HG03342 (cell line): ENCODE results near the gene MAPK1.
"Not testable (repeated sequence)": the region's sequence is repeated elsewhere in the genome, so short reads cannot be mapped to it uniquely, and the experiment has no call there.

ENCODE experiments used
- ATAC-seq: cut with Tn5 transposase; IDR thresholded peaks from one replicate; pipeline ENCODE4 v1.9.1; 2021; ENCODE audit warnings: mild to moderate bottlenecking, moderate library complexity; ENCODE audit not compliant: unreplicated experiment

The MAPK1 gene

DNA sequence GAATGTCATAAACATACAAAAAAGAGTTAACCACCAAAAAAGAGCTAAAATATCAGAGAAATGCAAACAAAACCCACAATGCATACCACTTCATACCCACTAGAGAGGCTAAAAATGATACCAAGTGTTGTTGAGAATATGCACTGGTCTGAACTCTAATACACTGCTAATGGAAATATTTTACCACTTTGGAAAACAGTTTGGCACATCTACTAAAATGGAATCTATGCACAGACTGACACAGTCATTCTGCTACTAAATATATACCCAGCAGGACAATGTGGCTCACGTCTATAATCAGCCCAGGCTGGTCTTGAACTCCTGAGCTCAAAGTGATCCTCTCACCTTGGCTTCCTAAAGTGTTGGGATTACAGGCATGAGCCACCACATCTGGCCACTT is 18.0 kb downstream of the MAPK1 start:
- no peak for ATAC-seq

DNA sequence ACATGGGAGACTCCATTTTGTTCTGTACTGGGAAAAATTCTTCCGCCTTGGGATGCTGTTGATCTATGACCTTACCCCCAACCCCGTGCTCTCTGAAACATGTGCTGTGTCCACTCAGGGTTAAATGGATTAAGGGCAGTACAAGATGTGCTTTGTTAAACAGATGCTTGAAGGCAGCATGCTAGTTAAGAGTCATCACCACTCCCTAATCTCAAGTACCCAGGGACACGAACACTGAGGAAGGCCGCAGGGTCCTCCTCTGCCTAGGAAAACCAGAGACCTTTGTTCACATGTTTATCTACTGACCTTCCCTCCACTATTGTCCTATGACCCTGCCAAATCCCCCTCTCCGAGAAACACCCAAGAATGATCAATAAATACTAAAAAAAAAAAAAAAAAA is 19.4 kb downstream of the MAPK1 start:
- ATAC-seq, result not testable (repeated sequence)

DNA sequence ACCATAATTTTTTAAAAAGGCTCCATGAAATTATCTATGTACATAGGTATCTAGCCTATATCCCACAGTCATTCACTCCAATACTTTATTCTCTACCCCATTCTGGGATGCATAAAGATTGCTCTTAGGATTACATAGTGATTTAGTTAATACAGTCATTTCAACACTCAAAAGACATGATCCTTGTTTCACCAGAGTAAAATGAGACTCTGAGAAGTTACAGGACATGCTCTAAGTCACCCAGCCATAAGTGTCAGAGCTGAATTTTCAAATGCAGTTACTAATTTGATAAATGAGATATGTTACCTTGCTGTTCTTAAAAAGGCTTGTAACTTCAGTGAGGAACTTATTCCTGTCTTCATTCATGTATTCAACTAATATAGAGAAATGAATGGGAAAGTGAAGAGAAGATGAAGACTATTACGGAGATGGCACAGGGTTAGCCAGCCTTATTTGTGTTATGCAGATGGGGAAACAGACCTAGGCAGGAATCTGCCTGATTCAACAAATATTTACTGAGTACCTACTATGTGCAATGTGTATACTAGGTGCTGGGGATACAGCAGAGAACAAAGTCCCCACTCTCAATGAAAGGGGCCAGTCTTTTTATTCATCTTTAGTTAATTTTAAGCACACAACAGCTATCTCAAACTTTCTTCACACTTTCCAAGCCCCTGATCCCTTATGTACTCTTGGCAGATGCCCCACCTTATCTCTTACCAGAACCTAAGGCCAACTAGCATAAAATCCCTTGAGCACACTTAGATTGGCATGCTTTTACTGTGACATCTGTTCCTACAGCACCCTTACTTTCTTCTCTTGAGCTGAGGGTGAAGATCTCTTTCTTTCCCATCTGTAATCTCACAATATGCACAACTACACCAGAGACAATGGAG is 21.6 kb downstream of the MAPK1 start:
- no peak for ATAC-seq

DNA sequence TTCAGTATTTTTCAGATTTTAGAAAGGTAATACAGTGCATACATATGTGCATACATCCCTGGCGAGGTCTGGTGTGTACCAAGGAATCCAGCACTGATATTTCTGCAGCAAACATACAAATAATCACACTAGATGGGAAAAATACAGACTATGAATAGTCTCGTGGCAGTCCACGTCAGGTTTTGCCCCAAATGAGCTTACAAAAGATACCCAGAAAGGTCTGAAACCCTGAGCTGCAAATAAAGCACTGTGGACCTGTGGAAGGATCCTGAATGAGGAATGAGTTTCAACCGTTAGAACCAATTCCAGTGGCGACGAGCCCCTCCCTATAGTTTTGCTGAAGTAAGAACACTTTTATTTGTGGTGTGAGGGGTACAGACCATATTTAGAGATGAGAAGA is 24.5 kb downstream of the MAPK1 start:
- no peak for ATAC-seq

DNA sequence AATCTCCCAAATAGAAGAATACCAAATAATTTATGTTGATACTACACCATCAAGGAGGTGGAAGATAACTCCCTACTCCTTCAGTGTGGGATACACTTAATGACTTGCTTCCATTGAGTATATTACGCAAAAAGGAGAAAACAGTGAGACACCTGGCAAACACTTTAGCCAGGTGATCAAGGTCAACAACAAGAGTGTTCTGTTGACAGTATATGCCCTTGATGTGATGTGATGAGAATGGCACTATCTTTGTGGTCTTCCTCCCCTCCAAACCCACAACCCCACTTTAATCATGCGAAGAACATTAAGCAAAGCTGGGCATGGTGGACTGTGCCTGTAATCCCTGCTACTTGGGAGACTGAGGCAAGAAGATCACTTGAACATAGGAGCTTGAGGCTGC is 26.0 kb downstream of the MAPK1 start:
- ATAC-seq, result no peak

DNA sequence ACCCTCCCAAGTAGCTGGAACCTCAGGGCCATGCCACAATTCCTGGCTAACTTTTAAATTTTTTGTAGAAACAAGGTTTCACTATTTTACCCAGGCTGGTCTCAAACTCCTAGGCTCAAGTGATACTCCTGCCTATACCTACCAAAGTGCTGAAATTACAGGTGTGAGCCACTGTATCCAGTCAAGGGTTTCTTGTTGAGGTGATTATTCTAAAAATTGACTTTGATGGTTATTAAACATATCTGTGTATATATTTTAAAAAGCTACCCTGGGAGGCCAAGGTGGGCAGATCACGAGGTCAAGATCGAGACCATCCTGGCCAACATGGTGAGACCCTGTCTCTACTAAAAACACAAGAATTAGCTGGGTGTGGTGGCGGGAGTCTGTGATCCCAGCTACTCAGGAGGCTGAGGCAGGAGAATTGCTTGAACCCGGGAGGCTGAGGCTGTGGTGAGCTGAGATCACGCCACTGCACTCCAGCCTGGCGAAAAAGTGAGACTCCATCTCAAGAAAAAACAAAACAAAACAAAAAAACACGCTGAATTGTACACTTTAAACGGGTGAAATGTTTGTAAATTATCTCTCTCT is 27.1 kb downstream of the MAPK1 start:
- ATAC-seq, result no peak

DNA sequence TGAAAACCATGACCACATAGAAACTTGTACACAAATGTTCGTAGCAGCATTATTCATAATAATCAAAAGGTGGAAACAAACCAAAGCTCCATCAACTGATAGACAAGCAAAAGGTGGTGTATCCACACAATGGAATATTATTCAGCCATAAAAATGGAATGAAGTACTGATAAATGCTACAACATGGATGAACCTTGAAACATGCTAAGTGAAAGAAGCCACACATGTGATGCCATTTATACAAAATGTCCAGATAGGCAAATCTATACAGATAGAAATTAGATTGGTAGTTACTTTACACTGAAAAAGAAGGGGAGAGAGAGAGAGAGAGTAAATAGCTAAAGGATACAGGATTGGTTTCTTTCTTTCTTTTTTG is 27.7 kb downstream of the MAPK1 start:
- ATAC-seq, result no peak

DNA sequence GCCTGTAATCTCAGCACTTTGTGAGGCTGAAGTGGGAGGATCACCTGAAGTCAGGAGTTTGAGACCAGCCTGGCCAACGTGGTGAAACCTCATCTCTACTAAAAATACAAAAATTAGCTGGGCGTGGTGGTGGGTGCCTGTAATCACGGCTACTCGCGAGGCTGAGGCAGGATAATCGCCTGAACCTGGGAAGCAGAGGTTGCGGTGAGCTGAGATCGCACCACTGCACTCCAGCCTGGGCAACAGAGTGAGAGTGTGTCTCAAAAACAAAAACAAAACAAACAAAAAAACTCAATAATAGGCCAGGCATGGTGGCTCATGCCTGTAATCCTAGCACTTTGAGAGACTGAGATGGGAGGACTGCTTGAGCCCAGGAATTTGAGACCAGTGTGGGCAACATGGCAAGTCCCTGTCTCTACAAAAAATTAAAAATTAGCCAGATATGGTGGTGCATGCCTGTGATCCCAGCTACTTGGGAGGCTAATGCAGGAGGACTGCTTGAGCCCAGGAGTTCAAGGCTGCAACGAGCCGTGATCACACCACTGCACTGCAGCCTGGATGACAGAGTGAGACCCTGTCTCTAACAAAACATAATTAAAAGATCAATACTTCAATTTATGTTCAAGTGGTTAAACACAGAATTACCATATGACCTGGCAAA is 28.2 kb downstream of the MAPK1 start:
- not testable (repeated sequence) for ATAC-seq

DNA sequence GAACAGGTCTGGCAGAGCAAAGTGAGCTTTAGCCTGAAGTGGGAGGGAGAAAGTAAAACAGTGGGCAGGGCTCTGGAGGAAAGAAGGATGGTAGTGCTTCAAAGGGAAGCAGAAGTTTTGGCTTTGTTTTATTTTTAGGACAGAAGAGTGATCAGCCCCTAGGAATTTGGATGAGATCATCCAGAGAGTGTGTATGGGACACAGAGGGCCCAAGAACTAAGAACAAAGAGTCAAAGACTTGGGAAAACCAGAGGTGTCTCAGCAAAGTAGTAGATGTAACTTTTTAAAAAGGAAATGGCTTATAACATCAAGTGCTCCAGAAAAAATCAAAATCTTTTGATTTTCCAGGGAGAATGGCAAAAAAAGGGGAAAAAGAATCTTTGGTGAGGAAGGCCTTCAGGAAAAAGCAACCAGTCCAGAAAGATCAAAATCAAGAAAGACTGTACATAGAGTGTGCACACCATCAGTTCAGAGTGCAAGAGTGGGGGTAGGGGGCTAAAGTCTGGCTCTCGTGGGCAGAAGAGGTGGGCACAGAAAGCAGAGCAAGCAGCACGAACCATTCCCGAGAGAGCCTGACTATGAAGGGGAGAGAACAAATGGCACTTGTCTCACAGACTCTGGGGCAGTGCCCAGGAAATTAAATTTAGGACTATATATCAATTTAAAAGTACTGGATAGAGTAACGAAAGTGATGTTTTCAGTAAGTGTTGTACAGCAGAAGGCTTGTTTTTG is 30.0 kb downstream of the MAPK1 start:
- ATAC-seq, result no peak

DNA sequence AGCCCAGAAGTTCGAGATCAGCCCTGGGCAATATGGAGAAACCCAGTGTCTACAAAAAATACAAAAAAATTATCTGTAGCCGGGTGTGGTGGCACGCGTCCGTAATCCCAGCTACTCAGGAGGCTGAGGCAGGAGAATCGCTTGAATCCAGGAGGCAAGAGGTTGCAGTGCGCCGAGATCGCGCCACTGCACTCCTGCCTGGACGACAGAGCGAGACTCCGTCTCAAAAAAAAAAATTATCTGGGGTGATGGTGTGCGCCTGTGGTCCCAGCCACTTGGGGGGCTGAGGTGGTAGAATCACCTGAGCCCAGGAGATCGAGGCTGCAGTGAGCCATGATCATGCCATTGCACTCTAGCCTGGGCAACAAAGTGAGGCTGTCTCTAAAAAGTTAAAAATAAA is 31.0 kb downstream of the MAPK1 start:
- ATAC-seq, result not testable (repeated sequence)

DNA sequence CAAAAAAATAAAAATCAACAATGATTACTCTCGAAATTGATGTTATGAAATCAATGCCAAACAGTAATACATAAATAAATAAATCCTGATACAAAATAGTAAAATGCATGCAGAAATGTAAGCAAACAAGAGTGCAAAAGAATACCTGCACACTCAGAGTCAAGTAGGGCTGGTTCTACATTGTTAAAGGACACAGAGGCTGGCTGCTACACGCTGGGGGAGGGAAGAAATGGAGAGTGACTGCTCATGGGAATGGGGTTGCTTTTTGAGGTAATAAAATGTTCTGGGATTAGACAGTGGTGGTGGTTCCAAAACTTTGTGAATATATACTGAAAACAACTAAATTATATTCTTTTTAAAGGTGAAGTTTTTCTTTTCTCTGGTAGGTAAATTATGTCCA is 32.1 kb downstream of the MAPK1 start:
- no peak for ATAC-seq

DNA sequence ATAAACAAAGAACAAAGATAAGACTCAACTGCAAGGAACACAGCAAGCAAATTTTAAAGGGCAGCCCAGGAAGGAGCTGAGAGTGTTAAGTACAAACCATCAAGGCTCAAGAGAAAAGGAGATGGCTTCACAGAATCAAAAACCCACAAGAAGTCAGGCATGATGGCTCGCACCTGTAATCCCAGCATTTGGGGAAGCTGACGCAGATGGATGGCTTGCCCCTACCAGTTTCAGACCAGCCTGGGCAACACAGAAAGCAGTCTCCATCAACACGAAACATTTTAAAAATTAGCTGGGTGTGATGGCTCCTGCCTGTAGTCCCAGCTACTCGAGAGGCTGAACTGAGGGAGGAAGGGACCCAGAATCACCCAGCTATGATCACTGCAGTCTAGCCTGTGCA is 32.6 kb downstream of the MAPK1 start:
- no peak for ATAC-seq

DNA sequence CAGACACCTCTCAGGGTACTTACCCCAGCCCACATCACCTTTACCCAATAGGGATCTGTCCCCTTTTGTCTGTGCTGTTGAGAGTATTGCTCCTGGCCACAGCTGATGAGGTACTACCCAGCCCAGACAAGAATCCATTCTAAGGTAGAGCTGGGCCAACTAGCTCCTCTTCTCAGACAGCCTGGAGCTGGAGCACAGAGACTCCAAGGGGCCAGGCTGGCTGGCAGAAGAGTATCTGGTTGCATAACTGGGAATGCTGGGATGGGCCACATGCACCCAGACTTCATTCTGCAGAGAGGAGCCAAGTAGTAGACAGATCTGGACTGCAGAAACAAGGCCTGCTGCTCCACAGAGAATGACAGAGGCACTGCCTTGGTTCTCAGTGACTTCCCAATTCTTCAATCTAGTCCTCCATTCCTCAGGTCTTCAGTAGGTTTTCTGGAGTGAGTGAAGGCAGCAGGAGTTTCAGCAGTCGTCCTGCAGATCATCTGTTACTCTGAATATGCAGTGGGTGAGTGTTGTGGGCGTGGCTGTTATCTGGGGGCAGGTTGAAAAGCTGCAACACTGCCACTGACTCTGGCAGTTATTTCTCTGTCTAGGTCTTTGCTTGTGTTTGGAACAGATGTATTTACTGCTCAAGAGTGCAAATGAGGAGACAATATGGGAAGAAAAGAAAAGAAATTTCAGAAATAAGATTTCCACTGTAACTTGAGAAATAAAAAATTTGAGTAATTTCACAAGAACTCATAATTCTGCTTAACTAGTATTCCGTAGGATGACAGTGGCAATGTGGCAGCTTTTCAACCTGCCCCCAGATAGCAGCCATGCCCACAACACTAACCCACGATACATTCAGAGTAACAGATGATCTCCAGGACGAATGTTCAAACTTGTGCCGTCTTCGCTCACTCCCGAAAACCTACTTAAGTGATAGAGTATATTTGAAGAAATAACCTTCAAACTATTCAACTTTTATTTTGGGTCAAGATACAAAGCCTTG is 34.9 kb downstream of the MAPK1 start:
- no peak for ATAC-seq

DNA sequence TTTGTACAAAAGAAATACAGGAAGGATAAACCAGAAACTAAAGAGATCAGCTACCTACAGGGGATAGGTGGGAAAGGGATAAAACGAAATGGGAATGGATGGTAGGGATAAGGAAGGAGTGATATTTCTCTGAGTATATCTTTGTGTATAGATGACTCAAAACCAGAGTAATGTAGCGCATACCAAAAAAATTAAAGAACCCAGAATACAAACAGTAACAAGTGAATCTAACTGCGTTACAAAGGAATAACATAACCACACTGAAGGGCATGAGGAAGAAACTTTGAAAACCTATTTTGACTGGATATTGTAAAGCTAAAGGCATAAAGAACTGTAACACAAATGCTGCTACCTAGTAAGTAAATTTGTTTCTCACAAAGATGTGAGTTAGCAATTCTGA is 37.9 kb downstream of the MAPK1 start:
- ATAC-seq, result no peak

DNA sequence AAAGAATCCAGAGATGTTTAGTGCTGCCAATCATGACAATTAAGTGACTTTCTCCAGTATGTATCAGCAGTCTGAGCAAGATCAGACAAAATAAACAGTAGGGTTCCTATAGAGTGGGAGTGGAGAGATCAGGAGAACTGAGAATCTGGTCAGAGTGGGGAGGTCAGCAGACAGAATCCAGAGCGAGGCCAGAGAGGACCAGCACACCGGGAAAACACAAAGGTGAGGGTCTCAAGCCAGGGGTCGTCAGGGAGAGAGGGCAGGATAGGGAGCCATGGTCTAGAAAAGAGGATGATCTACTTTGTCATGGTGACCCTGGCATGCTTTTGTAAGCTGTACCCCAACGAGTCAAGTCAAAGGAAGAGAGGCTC is 39.2 kb downstream of the MAPK1 start:
- ATAC-seq, result no peak

DNA sequence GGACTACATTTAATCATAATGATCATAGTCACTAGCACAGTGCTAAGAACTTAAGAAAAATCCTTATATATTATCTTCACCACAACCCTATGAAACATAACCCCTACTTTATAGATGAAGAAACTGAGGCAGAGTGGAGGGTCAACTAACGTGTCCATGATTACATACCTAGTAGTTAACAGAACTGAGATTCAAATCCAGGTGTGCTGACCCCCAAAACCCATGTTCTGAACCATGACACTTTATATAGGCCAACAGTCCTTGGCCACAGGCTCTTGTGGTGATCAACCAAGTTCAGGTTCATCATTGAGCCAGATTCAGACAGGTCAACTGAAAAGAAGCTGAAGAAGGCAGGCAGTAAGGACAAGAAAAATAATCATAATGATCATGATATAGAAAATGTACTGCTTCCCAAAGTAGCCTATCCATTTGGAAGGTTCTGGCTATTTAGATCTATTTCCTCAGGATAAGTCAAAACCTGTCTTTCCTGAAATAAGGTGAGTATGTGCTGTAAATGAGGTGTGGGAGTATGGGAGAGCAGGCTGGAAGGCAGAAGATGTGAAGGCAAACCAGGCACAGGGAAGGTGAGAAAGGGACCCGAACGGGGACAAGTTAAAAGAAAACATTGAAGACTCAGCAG is 39.7 kb downstream of the MAPK1 start:
- no peak for ATAC-seq

DNA sequence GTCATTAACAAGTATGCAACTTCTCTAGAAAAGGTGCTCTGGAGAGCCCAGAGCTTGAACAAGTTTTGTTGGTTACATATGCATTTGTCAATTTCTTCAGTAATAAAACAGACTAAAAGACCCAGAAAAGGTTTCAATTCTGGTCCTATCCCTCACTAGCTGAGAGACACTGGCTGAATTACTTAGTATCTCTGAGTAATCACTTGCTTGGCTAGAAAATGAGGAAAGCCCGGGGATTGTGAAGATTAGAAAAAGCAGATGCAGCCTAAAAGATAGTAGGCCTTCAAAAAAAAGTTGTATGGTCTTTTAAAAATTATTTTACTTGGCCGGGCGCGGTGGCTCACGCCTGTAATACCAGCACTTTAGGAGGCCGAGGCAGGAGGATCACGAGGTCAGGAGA is 41.2 kb downstream of the MAPK1 start:
- ATAC-seq, result no peak

DNA sequence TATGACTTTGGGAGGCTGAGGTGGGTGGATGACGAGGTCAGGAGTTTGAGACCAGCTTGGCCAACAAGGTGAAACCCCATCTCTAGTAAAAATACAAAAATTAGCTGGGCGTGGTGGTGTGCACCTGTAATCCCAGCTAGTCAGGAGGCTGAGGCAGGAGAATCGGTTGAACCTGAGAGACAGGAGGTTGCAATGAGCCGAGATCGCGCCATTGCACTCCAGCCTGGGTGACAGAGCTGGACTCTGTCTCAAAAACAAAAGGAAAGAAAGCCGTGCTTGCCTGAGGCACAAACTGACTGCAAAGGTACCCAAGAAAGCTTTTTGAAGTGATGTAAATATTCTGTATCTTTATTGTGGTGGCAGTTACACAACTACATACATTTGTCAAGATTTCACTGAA is 42.5 kb downstream of the MAPK1 start:
- ATAC-seq, result not testable (repeated sequence)

DNA sequence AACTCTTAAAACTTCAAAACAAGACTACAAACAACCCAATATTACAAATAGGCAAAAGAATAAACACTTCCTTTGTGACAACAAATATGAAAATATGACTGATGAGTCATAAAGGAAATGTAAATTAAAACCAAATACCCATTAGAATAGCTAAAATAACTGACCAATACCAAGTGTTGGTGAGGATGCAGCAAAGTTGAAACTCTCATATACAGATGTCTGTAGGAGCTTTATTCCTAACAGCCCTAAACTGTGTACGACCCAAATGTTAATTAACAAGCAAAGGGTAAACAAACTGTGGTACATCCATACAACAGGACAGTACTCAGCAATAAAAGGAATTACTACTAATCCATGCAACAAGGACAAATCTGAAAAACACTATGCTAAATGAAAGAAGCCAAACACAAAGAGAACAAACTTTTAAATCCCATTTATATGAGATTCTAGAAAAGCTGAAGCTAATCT is 43.0 kb downstream of the MAPK1 start:
- ATAC-seq, result no peak
